ENCODE measurements around the gene DUOXA1. TPM values are rescaled to one million over a fixed set of nuclear protein-coding genes. Genes with fewer than 3 reads are reported as not detected.

The DUOXA1 gene
- total RNA-seq, 4 donors from 2014 or later, result 1.1 to 7.5 (median 1.9) TPM

GRCh38 chr15:45166834-45167630, 37.4 kb upstream of the DUOXA1 start:
- no peaks in the 10 kb centered on the region for H3K9me3 ChIP-seq
- H3K27me3 ChIP-seq, result no peaks in the 10 kb centered on the region

GRCh38 chr15:45165536-45165935, 35.9 kb upstream of the DUOXA1 start:
- no peak overlapping the region for H3K4me3 ChIP-seq
- H3K27ac ChIP-seq, result peak overlapping the region in 3 of 4 donors; percentile 95 to 99 (median 99)
- no peak for DNase-seq (ENCODE audit: low spot score in 2 of 2)
- no peaks in the 10 kb centered on the region for H3K27me3 ChIP-seq
- H3K36me3 ChIP-seq, result no peaks in the 10 kb centered on the region
- no peaks in the 10 kb centered on the region for H3K9me3 ChIP-seq
- no peak for TF ChIP-seq EP300 (IDR thresholded peaks at IDR 0.05)
- no peak for TF ChIP-seq POLR2A (IDR thresholded peaks at IDR 0.05)
- no peak for TF ChIP-seq CTCF (IDR thresholded peaks at IDR 0.05)
- WGBS, 2 donors, result 75% methylated on average over 4 to 5 of the region's 5 CpGs
- H3K4me1 ChIP-seq, result peaks cover 0 to 56% (median 12%) of the 10 kb centered on the region in 4 donors

More at GRCh38 chr15:45166834-45167630, 37.4 kb upstream of the DUOXA1 start:
- DNase-seq (ENCODE audit: low spot score in 2 of 2), result peak; percentile 68 to 70
- peaks cover 0 to 5% (median 0%) of the 10 kb centered on the region in 3 donors for H3K36me3 ChIP-seq
- H3K4me3 ChIP-seq, result peak overlapping the region; percentile 50 to 81 (median 63)
- H3K27ac ChIP-seq, result peak overlapping the region; percentile 92 to 99 (median 97)
- peak; percentile 4 to 36 for TF ChIP-seq POLR2A (IDR thresholded peaks at IDR 0.05)
- peak in 1 of 2 donors; percentile 22 for TF ChIP-seq EP300 (IDR thresholded peaks at IDR 0.05)
- TF ChIP-seq CTCF (IDR thresholded peaks at IDR 0.05), result peak; percentile 51 to 76 (median 70)
- 1% methylated on average over 27 to 39 of the region's 79 CpGs for WGBS, 2 donors
- peaks cover 0 to 50% (median 12%) of the 10 kb centered on the region in 4 donors for H3K4me1 ChIP-seq

- DNase-seq (ENCODE audit: low spot score in 2 of 2), result no peak
- peaks cover 0 to 56% (median 12%) of the 10 kb centered on the region in 4 donors for H3K4me1 ChIP-seq
- H3K27ac ChIP-seq, result peak overlapping the region in 2 of 4 donors; percentile 95 to 99
- WGBS, 2 donors, result 92 to 95% methylated on average over 1 of the region's 1 CpG
- no peaks in the 10 kb centered on the region for H3K36me3 ChIP-seq
- TF ChIP-seq CTCF (IDR thresholded peaks at IDR 0.05) (no peak), EP300 (IDR thresholded peaks at IDR 0.05) (no peak), POLR2A (IDR thresholded peaks at IDR 0.05) (no peak)
- H3K9me3 ChIP-seq, result no peaks in the 10 kb centered on the region
- no peaks in the 10 kb centered on the region for H3K27me3 ChIP-seq
- H3K4me3 ChIP-seq, result no peak overlapping the region
Measured at GRCh38 chr15:45164914-45165313, 35.2 kb upstream of the DUOXA1 start.

- Histone ChIP-seq H3K27ac (peak overlapping the region in 2 of 4 donors; percentile 59 to 64), H3K4me3 (no peak overlapping the region), H3K27me3 (no peaks in the 10 kb centered on the region), H3K4me1 (peaks cover 0 to 57% (median 12%) of the 10 kb centered on the region in 4 donors), H3K9me3 (no peaks in the 10 kb centered on the region), H3K36me3 (no peaks in the 10 kb centered on the region)
- no peak for TF ChIP-seq EP300 (IDR thresholded peaks at IDR 0.05)
- TF ChIP-seq POLR2A (IDR thresholded peaks at IDR 0.05), result no peak
- TF ChIP-seq CTCF (IDR thresholded peaks at IDR 0.05), result no peak
- DNase-seq (ENCODE audit: low spot score in 2 of 2), result no peak
- WGBS, 2 donors, result 64 to 71% methylated on average over 9 of the region's 9 CpGs
Measured at GRCh38 chr15:45163508-45163856, 33.8 kb upstream of the DUOXA1 start.

Measured in tibial nerve (tissue), 4 donors.